ENCODE data around the gene SEMA6B.

GRCh38 chr19:4557144-4557970, 2.1 kb downstream of the SEMA6B start:
- TF ChIP-seq POLR2A (IDR thresholded peaks at IDR 0.05) = no peak
- peak; percentile 67 to 83 (median 79) for TF ChIP-seq POLR2AphosphoS5 (IDR thresholded peaks at IDR 0.05)

Measured in spleen (tissue), 3 donors.